ENCODE data around the gene MYO1E. TPM values are rescaled to one million over a fixed set of nuclear protein-coding genes. Genes with fewer than 3 reads are reported as not detected.

MYO1E gene
- total RNA-seq, 4 donors from 2014 or later = 131 to 388 (median 345) TPM

GRCh38 chr15:59322056-59322759, 50.5 kb downstream of the MYO1E start:
- in situ Hi-C loops (cut with MboI; ENCODE audit: low pct_ligation_motif_present in 1 of 4, low pct_unique_long_range_greater_than_20kb in 1 of 4, low sequenced_read_pairs in 3 of 4) (no loop called here), intact Hi-C loops (cut with DNase I; ENCODE audit: low total_unique reads) (no loop called here)
- Histone ChIP-seq H3K9me3 (peaks cover 0 to 5% of the 10 kb centered on the region in 2 donors), H3K36me3 (no peaks in the 10 kb centered on the region), H3K4me3 (no peak overlapping the region), H3K27me3 (no peaks in the 10 kb centered on the region), H3K4me1 (peaks cover 0 to 17% (median 2%) of the 10 kb centered on the region in 4 donors), H3K27ac (no peak overlapping the region)
- no peak for TF ChIP-seq POLR2AphosphoS5 (IDR thresholded peaks at IDR 0.05)
- TF ChIP-seq, protein P1, sequence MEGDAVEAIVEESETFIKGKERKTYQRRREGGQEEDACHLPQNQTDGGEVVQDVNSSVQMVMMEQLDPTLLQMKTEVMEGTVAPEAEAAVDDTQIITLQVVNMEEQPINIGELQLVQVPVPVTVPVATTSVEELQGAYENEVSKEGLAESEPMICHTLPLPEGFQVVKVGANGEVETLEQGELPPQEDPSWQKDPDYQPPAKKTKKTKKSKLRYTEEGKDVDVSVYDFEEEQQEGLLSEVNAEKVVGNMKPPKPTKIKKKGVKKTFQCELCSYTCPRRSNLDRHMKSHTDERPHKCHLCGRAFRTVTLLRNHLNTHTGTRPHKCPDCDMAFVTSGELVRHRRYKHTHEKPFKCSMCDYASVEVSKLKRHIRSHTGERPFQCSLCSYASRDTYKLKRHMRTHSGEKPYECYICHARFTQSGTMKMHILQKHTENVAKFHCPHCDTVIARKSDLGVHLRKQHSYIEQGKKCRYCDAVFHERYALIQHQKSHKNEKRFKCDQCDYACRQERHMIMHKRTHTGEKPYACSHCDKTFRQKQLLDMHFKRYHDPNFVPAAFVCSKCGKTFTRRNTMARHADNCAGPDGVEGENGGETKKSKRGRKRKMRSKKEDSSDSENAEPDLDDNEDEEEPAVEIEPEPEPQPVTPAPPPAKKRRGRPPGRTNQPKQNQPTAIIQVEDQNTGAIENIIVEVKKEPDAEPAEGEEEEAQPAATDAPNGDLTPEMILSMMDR (IDR thresholded peaks at IDR 0.05) = no peak
- TF ChIP-seq POLR2A (IDR thresholded peaks at IDR 0.05) = no peak
- no peak for TF ChIP-seq EP300 (IDR thresholded peaks at IDR 0.05; ENCODE audit: low read depth)
- DNase-seq = no peak
- WGBS, 2 donors (ENCODE audit: low coverage in 1 of 2) = 96% methylated on average over 2 of the region's 2 CpGs; no CpG with 5 or more reads in 1 of the 2 donors

- no peaks in the 10 kb centered on the region for H3K27me3 ChIP-seq
- TF ChIP-seq, protein P1 (IDR thresholded peaks at IDR 0.05) = no peak
- TF ChIP-seq EP300 (IDR thresholded peaks at IDR 0.05; ENCODE audit: low read depth) (no peak), POLR2A (IDR thresholded peaks at IDR 0.05) (no peak)
- peaks cover 0 to 5% of the 10 kb centered on the region in 2 donors for H3K9me3 ChIP-seq
- peaks cover 6 to 20% (median 8%) of the 10 kb centered on the region in 4 donors for H3K4me1 ChIP-seq
- WGBS, 2 donors (ENCODE audit: low coverage in 1 of 2) = 69 to 92% methylated on average over 3 to 4 of the region's 4 CpGs
- no peak for DNase-seq
- in situ Hi-C loops (cut with MboI; ENCODE audit: low pct_ligation_motif_present in 1 of 4, low pct_unique_long_range_greater_than_20kb in 1 of 4, low sequenced_read_pairs in 3 of 4) = no loop called here
- no peak overlapping the region for H3K27ac ChIP-seq
- no peak overlapping the region for H3K4me3 ChIP-seq
- intact Hi-C loops (cut with DNase I; ENCODE audit: low total_unique reads) = no loop called here
- H3K36me3 ChIP-seq = no peaks in the 10 kb centered on the region
Measured at GRCh38 chr15:59321000-59321689, 51.5 kb downstream of the MYO1E start.

- Histone ChIP-seq H3K36me3 (no peaks in the 10 kb centered on the region), H3K27me3 (no peaks in the 10 kb centered on the region), H3K4me3 (no peak overlapping the region), H3K4me1 (peaks cover 40 to 54% (median 43%) of the 10 kb centered on the region in 4 donors), H3K27ac (no peak overlapping the region), H3K9me3 (peaks cover 0 to 5% of the 10 kb centered on the region in 2 donors)
- 92% methylated on average over 1 of the region's 1 CpG; no CpG with 5 or more reads in 1 of the 2 donors for WGBS, 2 donors (ENCODE audit: low coverage in 1 of 2)
- in situ Hi-C loops (cut with MboI; ENCODE audit: low pct_ligation_motif_present in 1 of 4, low pct_unique_long_range_greater_than_20kb in 1 of 4, low sequenced_read_pairs in 3 of 4) = no loop called here
- intact Hi-C loops (cut with DNase I; ENCODE audit: low total_unique reads) = no loop called here
- TF ChIP-seq POLR2A (IDR thresholded peaks at IDR 0.05) (no peak), POLR2AphosphoS5 (IDR thresholded peaks at IDR 0.05) (no peak), EP300 (IDR thresholded peaks at IDR 0.05; ENCODE audit: low read depth) (no peak)
- TF ChIP-seq, protein P1 (IDR thresholded peaks at IDR 0.05) = no peak
- no peak for DNase-seq
Measured at GRCh38 chr15:59317211-59317610, 55.5 kb downstream of the MYO1E start.

DNA sequence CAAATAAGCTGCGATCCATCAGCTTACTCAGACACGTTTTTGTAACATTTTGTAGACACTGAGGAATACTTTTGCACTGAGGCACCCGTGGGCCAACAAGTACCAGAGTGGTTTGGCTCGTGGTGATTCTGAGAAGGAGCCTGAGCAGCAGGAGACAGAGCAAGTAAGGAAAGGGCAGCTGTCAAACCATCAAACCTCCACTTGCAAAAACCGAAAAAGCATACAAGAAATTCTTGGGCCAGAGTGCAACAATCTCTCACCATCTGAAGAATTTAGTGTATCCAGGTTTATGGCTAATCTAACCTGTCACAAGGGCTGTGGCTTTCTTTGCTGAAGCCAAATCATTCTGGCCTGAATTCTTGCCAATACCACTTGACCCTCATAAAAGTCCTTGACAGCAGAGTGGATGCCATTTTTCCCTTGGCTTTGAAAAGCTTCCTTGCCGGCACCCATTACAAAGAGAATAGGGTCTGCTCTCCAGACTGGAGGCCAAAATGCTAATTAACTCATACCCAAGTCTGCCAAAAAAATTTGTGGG, 56.7 kb downstream of the MYO1E start:
- Histone ChIP-seq H3K4me1 (peaks cover 40 to 51% (median 45%) of the 10 kb centered on the region in 4 donors), H3K27me3 (no peaks in the 10 kb centered on the region), H3K9me3 (peaks cover 0 to 5% of the 10 kb centered on the region in 2 donors), H3K4me3 (no peak overlapping the region), H3K36me3 (no peaks in the 10 kb centered on the region), H3K27ac (peak overlapping the region; percentile 62 to 81 (median 72))
- WGBS, 2 donors (ENCODE audit: low coverage in 1 of 2) = 22 to 29% methylated on average over 5 to 6 of the region's 6 CpGs
- no peak for DNase-seq
- in situ Hi-C loops (cut with MboI; ENCODE audit: low pct_ligation_motif_present in 1 of 4, low pct_unique_long_range_greater_than_20kb in 1 of 4, low sequenced_read_pairs in 3 of 4) = no loop called here
- TF ChIP-seq POLR2AphosphoS5 (IDR thresholded peaks at IDR 0.05) (peak in 1 of 3 donors; percentile 64), EP300 (IDR thresholded peaks at IDR 0.05; ENCODE audit: low read depth) (no peak), POLR2A (IDR thresholded peaks at IDR 0.05) (no peak)
- TF ChIP-seq, protein P1 (IDR thresholded peaks at IDR 0.05) = no peak
- intact Hi-C loops (cut with DNase I; ENCODE audit: low total_unique reads) = no loop called here

Measured in transverse colon (tissue), 4 donors.